Measurements from ENCODE around the gene TXNDC5. TPM values are rescaled to one million over a fixed set of nuclear protein-coding genes. Genes with fewer than 3 reads are reported as not detected.

The TXNDC5 gene
- total RNA-seq, 1 donor from 2014 or later: 39.5 TPM

Other genes with a start within 250 kb of the TXNDC5 start
- 2.6 TPM for gene BMP6, start 184.7 kb downstream of the TXNDC5 start, total RNA-seq
- 9.9 TPM for gene BLOC1S5, start 153.6 kb upstream of the TXNDC5 start, total RNA-seq
- gene EEF1E1, start 191.8 kb upstream of the TXNDC5 start, total RNA-seq: 10.8 TPM